ENCODE measurements around the gene CDK5RAP2.
"Not testable (repeated sequence)": the region's sequence is repeated elsewhere in the genome, so short reads cannot be mapped to it uniquely, and the experiment has no call there.

CDK5RAP2 gene

GRCh38 chr9:120580051-120580896 is at the start of gene CDK5RAP2:
Gene CDK5RAP2, minus strand, starts transcription at chr9:120580167. Its CDS starts 189 bp downstream, at chr9:120579978.
- peak; percentile 83 to 85 for DNase-seq

GRCh38 chr9:120628925-120629497 is 49.0 kb upstream of the CDK5RAP2 start:
- not testable (repeated sequence) for DNase-seq

- DNase-seq: no peak
Measured at GRCh38 chr9:120628207-120628924, 48.4 kb upstream of the CDK5RAP2 start.

- DNase-seq: no peak
Measured at GRCh38 chr9:120627073-120627472, 47.1 kb upstream of the CDK5RAP2 start.

GRCh38 chr9:120626512-120626911 is 46.5 kb upstream of the CDK5RAP2 start:
- DNase-seq: no peak

GRCh38 chr9:120625222-120625621 is 45.3 kb upstream of the CDK5RAP2 start:
- no peak for DNase-seq

GRCh38 chr9:120622790-120623189 is 42.8 kb upstream of the CDK5RAP2 start:
- DNase-seq: no peak

GRCh38 chr9:120621941-120622340 is 42.0 kb upstream of the CDK5RAP2 start:
- no peak for DNase-seq

GRCh38 chr9:120619751-120620655 is 40.0 kb upstream of the CDK5RAP2 start:
- DNase-seq: peak; percentile 49 to 50

GRCh38 chr9:120616966-120617935 is 37.3 kb upstream of the CDK5RAP2 start:
- DNase-seq: no peak

- no peak for DNase-seq
Measured at GRCh38 chr9:120612218-120612617, 32.3 kb upstream of the CDK5RAP2 start.

- no peak for DNase-seq
Measured at GRCh38 chr9:120611690-120612068, 31.7 kb upstream of the CDK5RAP2 start.

GRCh38 chr9:120610975-120611689 is 31.2 kb upstream of the CDK5RAP2 start:
- DNase-seq: no peak

GRCh38 chr9:120609636-120610035 is 29.7 kb upstream of the CDK5RAP2 start:
- DNase-seq: no peak

- no peak for DNase-seq
Measured at GRCh38 chr9:120608421-120608820, 28.5 kb upstream of the CDK5RAP2 start.

- no peak for DNase-seq
Measured at GRCh38 chr9:120603591-120603990, 23.6 kb upstream of the CDK5RAP2 start.

GRCh38 chr9:120603010-120603409 is 23.0 kb upstream of the CDK5RAP2 start:
- no peak for DNase-seq

GRCh38 chr9:120593955-120594277 is 13.9 kb upstream of the CDK5RAP2 start:
- no peak for DNase-seq

GRCh38 chr9:120593250-120593954 is 13.4 kb upstream of the CDK5RAP2 start:
- no peak for DNase-seq

- no peak for DNase-seq
Measured at GRCh38 chr9:120592210-120592609, 12.2 kb upstream of the CDK5RAP2 start.

All from stimulated activated CD4-positive, alpha-beta T cell treated with anti-CD3 and anti-CD28 coated beads, Interleukin-2, amount 100 ng/mL, for 48 hours (primary cell).